Lower leg skin (tissue), 3 donors: Measurements from ENCODE around the gene MEI1.

Experiments
- CTCF ChIP-seq, 3 donors: fragments of 450-650 bp; IDR thresholded peaks; one replicate each; pipeline ENCODE4 v1.5.1; 2016; ENCODE audit warnings: antibody characterized with exemption in 3 of 3, mild to moderate bottlenecking in 3 of 3, moderate library complexity in 2 of 3
- POLR2A ChIP-seq, 2 donors: fragments of 450-650 bp; IDR thresholded peaks; one replicate each; pipeline ENCODE4 v1.6.1; 2016 to 2017; ENCODE audit warnings: antibody characterized with exemption in 2 of 2, mild to moderate bottlenecking in 1 of 2, moderate library complexity in 1 of 2

GRCh38 chr22:41709341-41709740 lies 10.0 kb downstream of the MEI1 start:
- no peak for TF ChIP-seq CTCF (IDR thresholded peaks at IDR 0.05)
- TF ChIP-seq POLR2A (IDR thresholded peaks at IDR 0.05), result no peak
